IMR-90 (cell line): ENCODE data around the gene TMTC1. TPM values are rescaled to one million over a fixed set of nuclear protein-coding genes. Genes with fewer than 3 reads are reported as not detected.

Experiments used
- ATAC-seq: fragments of 200-7000 bp; cut with Tn5 transposase; 2 replicates; pipeline ENCODE4 v1.9.1; 2020; ENCODE audit warnings: low read depth, mild to moderate bottlenecking, moderate library complexity
- BruUV-seq: library from RNA; stranded (reverse); fragments of 400-500 nt; replicated peaks from 2 replicates; lab custom pipeline; 2021; lab: Mats Ljungman, UMichigan
- CTCF ChIA-PET: fragments of 300-600 bp; formaldehyde crosslinking; extraction: SDS; loops from one replicate; lab custom pipeline; 2021; ENCODE audit warnings: antibody characterized with exemption; lab: Yijun Ruan, JAX
- POLR2A ChIA-PET: fragments of 300-600 bp; sonication (Branson Sonifier 250); formaldehyde crosslinking; loops from one replicate; lab custom pipeline; 2022; ENCODE audit warnings: antibody characterized with exemption; ENCODE audit not compliant: unreplicated experiment; lab: Charles Lee
- DNase-seq: peaks from one replicate; pipeline ENCODE4 v3.0.0; 2013
- H2AFZ ChIP-seq: replicated peaks from 2 replicates; pipeline ENCODE3; 2013; ENCODE audit warnings: low read length, mild to moderate bottlenecking; ENCODE audit not compliant: poor library complexity
- H2AK5ac ChIP-seq: 2 replicates; pipeline ENCODE4 v1.6.1; 2013; ENCODE audit warnings: low read depth, low read length, inconsistent platforms
- H2AK9ac ChIP-seq: replicated peaks from 2 replicates; pipeline ENCODE3; 2013; ENCODE audit warnings: mild to moderate bottlenecking, low read depth, low read length, moderate library complexity; ENCODE audit not compliant: poor library complexity
- H2BK120ac ChIP-seq: 2 replicates; pipeline ENCODE4 v1.6.1; 2013; ENCODE audit warnings: low read depth, low read length, inconsistent platforms
- H2BK15ac ChIP-seq: 3 replicates; pipeline ENCODE4 v1.6.1; 2013; ENCODE audit warnings: low read depth, low read length, inconsistent platforms
- H2BK20ac ChIP-seq: 2 replicates; pipeline ENCODE4 v1.6.1; 2013; ENCODE audit warnings: low read depth, mild to moderate bottlenecking, inconsistent platforms, low read length, moderate library complexity
- H2BK5ac ChIP-seq: 2 replicates; pipeline ENCODE4 v1.6.1; 2013; ENCODE audit warnings: mild to moderate bottlenecking, low read depth, low read length, inconsistent platforms; ENCODE audit not compliant: poor library complexity, severe bottlenecking
- H3K14ac ChIP-seq: replicated peaks from 2 replicates; pipeline ENCODE4 v1.6.1; 2013; ENCODE audit warnings: low read depth, low read length, inconsistent platforms
- H3K18ac ChIP-seq: 2 replicates; pipeline ENCODE4 v1.6.1; 2013; ENCODE audit warnings: low read depth, low read length, control low read depth
- H3K23ac ChIP-seq: 2 replicates; pipeline ENCODE4 v1.6.1; 2013; ENCODE audit warnings: low read depth, low read length, inconsistent platforms
- H3K27ac ChIP-seq: 2 replicates; pipeline ENCODE4 v1.5.1; 2013; ENCODE audit warnings: mild to moderate bottlenecking, control low read depth, low read length; ENCODE audit not compliant: insufficient read depth
- H3K27me3 ChIP-seq: 2 replicates; pipeline ENCODE4 v1.6.1; 2013; ENCODE audit warnings: low read length; ENCODE audit not compliant: control insufficient read depth, insufficient read depth
- H3K36me3 ChIP-seq: 2 replicates; pipeline ENCODE4 v1.6.1; 2013; ENCODE audit warnings: low read length, mixed read lengths; ENCODE audit not compliant: control insufficient read depth, insufficient read depth
- H3K4ac ChIP-seq: 2 replicates; pipeline ENCODE4 v1.6.1; 2013; ENCODE audit warnings: low read depth, low read length, inconsistent platforms
- H3K4me1 ChIP-seq: 2 replicates; pipeline ENCODE4 v1.6.1; 2013; ENCODE audit warnings: low read length, mixed read lengths; ENCODE audit not compliant: control insufficient read depth, insufficient read depth
- H3K4me2 ChIP-seq: 2 replicates; pipeline ENCODE4 v1.6.1; 2013; ENCODE audit warnings: low read depth, mild to moderate bottlenecking, control low read depth, low read length, moderate library complexity
- H3K4me3 ChIP-seq: 2 replicates; pipeline ENCODE4 v1.5.1; 2013; ENCODE audit warnings: low read depth, mild to moderate bottlenecking, control low read depth, low read length, moderate library complexity; ENCODE audit not compliant: insufficient read depth
- H3K56ac ChIP-seq: 2 replicates; pipeline ENCODE4 v1.6.1; 2013; ENCODE audit warnings: low read length, inconsistent platforms; ENCODE audit not compliant: insufficient read depth; ENCODE audit errors: extremely low read depth
- H3K79me1 ChIP-seq, 2 experiments: 2 replicates each; pipeline ENCODE4 v1.6.1; 2013; ENCODE audit warnings: low read length in 2 of 2, inconsistent platforms in 1 of 2, low read depth in 1 of 2
- H3K9ac ChIP-seq: 2 replicates; pipeline ENCODE4 v1.6.1; 2013; ENCODE audit warnings: low read depth, low read length, control low read depth
- H3K9me1 ChIP-seq: 2 replicates; pipeline ENCODE4 v1.6.1; 2013; ENCODE audit warnings: low read length, inconsistent platforms; ENCODE audit not compliant: insufficient read depth
- H3K9me3 ChIP-seq: 2 replicates; pipeline ENCODE4 v1.6.1; 2013; ENCODE audit warnings: low read length; ENCODE audit not compliant: control insufficient read depth, insufficient read depth
- H4K20me1 ChIP-seq: 2 replicates; pipeline ENCODE4 v1.6.1; 2013; ENCODE audit warnings: low read length, inconsistent platforms; ENCODE audit not compliant: insufficient read depth
- H4K5ac ChIP-seq: 2 replicates; pipeline ENCODE4 v1.6.1; 2013; ENCODE audit warnings: mild to moderate bottlenecking, low read depth, low read length, control low read depth
- H4K8ac ChIP-seq, 2 experiments: 2 replicates each; pipeline ENCODE4 v1.6.1; 2013; ENCODE audit warnings: low read depth in 2 of 2, low read length in 2 of 2, control low read depth in 1 of 2, inconsistent platforms in 1 of 2
- H4K91ac ChIP-seq: 2 replicates; pipeline ENCODE4 v1.6.1; 2013; ENCODE audit warnings: low read depth, low read length, inconsistent platforms; ENCODE audit not compliant: insufficient read depth
- BHLHE40 ChIP-seq: fragments of 150-350 bp; IDR thresholded peaks from 2 replicates; pipeline ENCODE4 v1.6.1; 2016; ENCODE audit warnings: mild to moderate bottlenecking, low read depth, low read length
- CEBPB ChIP-seq: IDR thresholded peaks from 2 replicates; pipeline ENCODE4 v1.6.1; 2012; ENCODE audit warnings: low read depth, low read length, improper control_type of control experiment
- CHD1 ChIP-seq: IDR thresholded peaks from 2 replicates; pipeline ENCODE4 v1.6.1; 2012; ENCODE audit warnings: low read depth, low read length, improper control_type of control experiment
- CTCF ChIP-seq: conservative IDR thresholded peaks from 2 replicates; pipeline ENCODE4 v1.5.1; 2012; ENCODE audit warnings: mild to moderate bottlenecking, low read depth, low read length, improper control_type of control experiment
- ELK1 ChIP-seq: fragments of 150-350 bp; IDR thresholded peaks from 2 replicates; pipeline ENCODE4 v1.6.1; 2016; ENCODE audit warnings: low read depth, mild to moderate bottlenecking, low read length, moderate library complexity, borderline replicate concordance
- FOS ChIP-seq: fragments of 150-350 bp; IDR thresholded peaks from 2 replicates; pipeline ENCODE4 v1.6.1; 2016; ENCODE audit warnings: low read depth, low read length
- MAFK ChIP-seq: IDR thresholded peaks from 2 replicates; pipeline ENCODE4 v1.6.1; 2012; ENCODE audit warnings: low read depth, low read length, improper control_type of control experiment
- MAZ ChIP-seq: IDR thresholded peaks from 2 replicates; pipeline ENCODE4 v1.6.1; 2012; ENCODE audit warnings: low read depth, mild to moderate bottlenecking, low read length, improper control_type of control experiment, moderate library complexity, borderline replicate concordance
- MXI1 ChIP-seq: IDR thresholded peaks from 2 replicates; pipeline ENCODE4 v1.6.1; 2012; ENCODE audit warnings: low read depth, mild to moderate bottlenecking, low read length, moderate library complexity, borderline replicate concordance
- NFE2L2 ChIP-seq: fragments of 150-350 bp; IDR thresholded peaks from 2 replicates; pipeline ENCODE4 v1.6.1; 2016; ENCODE audit warnings: low read depth, mild to moderate bottlenecking, low read length
- POLR2A ChIP-seq: IDR thresholded peaks from 2 replicates; pipeline ENCODE4 v1.6.1; 2012; ENCODE audit warnings: mild to moderate bottlenecking, low read depth, low read length
- RAD21 ChIP-seq: IDR thresholded peaks from 2 replicates; pipeline ENCODE4 v1.6.1; 2012; ENCODE audit warnings: low read length, improper control_type of control experiment
- RCOR1 ChIP-seq: IDR thresholded peaks from 2 replicates; pipeline ENCODE4 v1.6.1; 2012; ENCODE audit warnings: mild to moderate bottlenecking, low read length, improper control_type of control experiment; ENCODE audit not compliant: insufficient replicate concordance
- RFX5 ChIP-seq: IDR thresholded peaks from 2 replicates; pipeline ENCODE4 v1.8.0; 2012; ENCODE audit warnings: low read depth, mild to moderate bottlenecking, low read length, moderate library complexity
- SMC3 ChIP-seq: fragments of 150-350 bp; IDR thresholded peaks from 2 replicates; pipeline ENCODE4 v1.6.1; 2016; ENCODE audit warnings: low read depth, mild to moderate bottlenecking, antibody characterized with exemption, low read length, moderate library complexity
- USF2 ChIP-seq: fragments of 150-350 bp; IDR thresholded peaks from 2 replicates; pipeline ENCODE4 v1.6.1; 2017; ENCODE audit warnings: mild to moderate bottlenecking, antibody characterized with exemption, low read length, low read depth
- WGBS, 2 experiments: methylation state at CpG; one replicate each; pipeline versions ENCODE4 v1.1.5 to v1.1.7; 2013; ENCODE audit warnings: missing lambda C conversion rate in 2 of 2; ENCODE audit not compliant: insufficient read length in 1 of 2; ENCODE audit errors: extremely low coverage in 2 of 2; 5-methylcytosine and 5-hydroxymethylcytosine counted together
- dilution Hi-C: fragments of 300-500 bp; cut with HindIII; formaldehyde crosslinking; loops from one replicate; pipeline ENCODE4 v1.14.3; 2018; ENCODE audit warnings: low sequenced_read_pairs; ENCODE audit not compliant: unreplicated experiment
- in situ Hi-C: fragments of 300-500 bp; cut with MboI; formaldehyde crosslinking; loops from 3 replicates; pipeline ENCODE4 v1.14.3; 2019; ENCODE audit warnings: low sequenced_read_pairs, inconsistent platforms, mixed read lengths
- intact Hi-C: fragments of 100-400 bp; cut with micrococcal nuclease; formaldehyde crosslinking; loops from 2 replicates; pipeline ENCODE4 v1.10.0; 2022
- polyA plus RNA-seq, 3 experiments: library from polyadenylated mRNA; depleted of rRNA; stranded (reverse); fragments of >200 nt; gene quantifications; 2 replicates each; pipeline ENCODE4 v1.2.3, GENCODE V29; 2012; ENCODE audit warnings: low replicate concordance in 1 of 3
- total RNA-seq: library from RNA; depleted of rRNA; stranded (reverse); fragments of >200 nt; gene quantifications from 2 replicates; pipeline ENCODE4 v1.2.3, GENCODE V29; 2012

TMTC1 gene
- total and polyA plus RNA-seq, 2 of the 4 experiments (the other 2 are of a cell fraction), result 12.5 to 36.4 TPM

DNA sequence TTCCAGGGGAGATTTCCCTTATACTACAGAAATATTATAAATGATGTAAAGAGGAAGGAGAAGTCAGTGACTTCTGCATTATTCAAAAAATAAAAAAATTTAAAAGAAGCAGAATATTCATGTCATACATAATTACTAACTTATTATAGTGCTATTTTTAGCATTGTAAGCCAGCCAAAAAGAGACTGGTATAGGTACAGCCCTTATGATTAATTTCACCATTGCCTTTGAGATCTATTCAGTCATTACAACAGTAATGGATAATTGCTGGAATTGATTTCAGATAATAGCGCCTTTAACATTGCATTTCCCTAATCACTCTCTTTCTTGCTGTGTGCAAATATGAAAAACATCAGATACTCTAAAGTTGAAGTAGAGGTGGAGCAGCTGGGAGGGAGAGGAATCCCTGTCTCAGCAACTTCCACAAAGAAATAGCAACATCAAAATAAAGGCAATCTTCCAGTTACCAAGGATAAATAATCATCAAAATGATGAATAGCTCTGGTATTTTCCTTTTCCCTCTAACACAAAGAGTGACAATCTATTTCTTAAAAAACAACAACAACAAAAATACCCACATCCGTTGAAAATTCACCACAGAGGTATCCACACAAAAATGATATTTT is 214.5 kb downstream of the TMTC1 start:
- Histone ChIP-seq H3K4ac (no peak overlapping the region), H3K56ac (no peak overlapping the region), H4K5ac (no peak overlapping the region), H3K9me3 (no peaks in the 10 kb centered on the region), H2AFZ (no peak overlapping the region), H3K14ac (no peak overlapping the region), H2BK15ac (no peak overlapping the region), H3K4me2 (no peak overlapping the region), H4K8ac (no peak overlapping the region), H3K27ac (no peak overlapping the region), H3K4me3 (no peak overlapping the region), H4K20me1 (no peaks in the 10 kb centered on the region), H4K91ac (no peak overlapping the region), H3K27me3 (no peaks in the 10 kb centered on the region), H3K4me1 (peaks cover 2% of the 10 kb centered on the region; the same call in 1 of the 2 replicates), H2BK5ac (no peak overlapping the region), H3K9me1 (peaks cover 7% of the 10 kb centered on the region; the same call in 1 of the 2 replicates), H3K9ac (no peak overlapping the region), H2BK20ac (no peak overlapping the region), H3K23ac (no peak overlapping the region), H2AK5ac (no peak overlapping the region), H3K36me3 (peaks cover 26% of the 10 kb centered on the region), H3K79me1 (no peaks in the 10 kb centered on the region; a peak in 1 of 4 replicates), H2AK9ac (no peak overlapping the region), H3K18ac (no peak overlapping the region), H2BK120ac (no peak overlapping the region)
- no CpG with 5 or more reads among the region's 2 CpGs for WGBS, 2 experiments
- TF ChIP-seq RFX5 (no peak), CEBPB (no peak), MAZ (no peak), BHLHE40 (no peak), POLR2A (no peak), FOS (no peak), ELK1 (no peak), SMC3 (no peak), RCOR1 (no peak), NFE2L2 (no peak), RAD21 (no peak), MAFK (no peak), CTCF (no peak), MXI1 (no peak), CHD1 (no peak), USF2 (no peak)
- no peak for DNase-seq
- dilution Hi-C loops (no loop called here), intact Hi-C loops (no loop called here), in situ Hi-C loops (no loop called here)
- no TSS peak for BruUV-seq
- ChIA-PET POLR2A (no interaction called here), CTCF (interaction anchor here (0.7 to 0.8 kb wide), 3 partner anchors 22 to 1463 kb away, joined by 3 read pairs; no protein-coding TSS in a partner anchor)
- ATAC-seq, result no peak
